Measurements from ENCODE around the gene SHOC2.

Gene SHOC2

GRCh38 chr10:110947061-110947595 lies 27.7 kb downstream of the SHOC2 start:
- H3K4me3 ChIP-seq (ENCODE audit: low read depth, low read length), result no peak overlapping the region
- DNase-seq (ENCODE audit: low read depth), result no peak
- no peak for TF ChIP-seq CTCF (IDR thresholded peaks at IDR 0.05; ENCODE audit: low read depth, low read length, missing control alignments)

GRCh38 chr10:110951381-110951780 lies 32.0 kb downstream of the SHOC2 start:
- no peak overlapping the region for H3K4me3 ChIP-seq (ENCODE audit: low read depth, low read length)
- DNase-seq (ENCODE audit: low read depth), result no peak
- TF ChIP-seq CTCF (IDR thresholded peaks at IDR 0.05; ENCODE audit: low read depth, low read length, missing control alignments), result no peak

- H3K4me3 ChIP-seq (ENCODE audit: low read depth, low read length), result no peak overlapping the region
- DNase-seq (ENCODE audit: low read depth), result no peak
- no peak for TF ChIP-seq CTCF (IDR thresholded peaks at IDR 0.05; ENCODE audit: low read depth, low read length, missing control alignments)
Observed at GRCh38 chr10:110957606-110958005, 38.2 kb downstream of the SHOC2 start.

GRCh38 chr10:110959379-110960332 lies 40.3 kb downstream of the SHOC2 start:
- no peak for DNase-seq (ENCODE audit: low read depth)
- TF ChIP-seq CTCF (IDR thresholded peaks at IDR 0.05; ENCODE audit: low read depth, low read length, missing control alignments), result no peak

GRCh38 chr10:110960333-110960712 lies 40.9 kb downstream of the SHOC2 start:
- TF ChIP-seq CTCF (IDR thresholded peaks at IDR 0.05; ENCODE audit: low read depth, low read length, missing control alignments), result no peak
- no peak overlapping the region for H3K4me3 ChIP-seq (ENCODE audit: low read depth, low read length)
- no peak for DNase-seq (ENCODE audit: low read depth)

More at GRCh38 chr10:110959379-110960332, 40.3 kb downstream of the SHOC2 start:
- H3K4me3 ChIP-seq (ENCODE audit: low read depth, low read length), result no peak overlapping the region

- H3K4me3 ChIP-seq (ENCODE audit: low read depth, low read length), result no peak overlapping the region
- no peak for TF ChIP-seq CTCF (IDR thresholded peaks at IDR 0.05; ENCODE audit: low read depth, low read length, missing control alignments)
- DNase-seq (ENCODE audit: low read depth), result no peak
Observed at GRCh38 chr10:110962443-110962842, 43.0 kb downstream of the SHOC2 start.
